Erythroblast (primary cell): ENCODE results near the gene ARHGAP21.

Experiments
- GATA1 ChIP-seq: IDR thresholded peaks from 2 replicates; pipeline ENCODE4 v1.6.1; 2011; ENCODE audit warnings: low read depth, mild to moderate bottlenecking, control low read depth, low read length, moderate library complexity
- POLR2A ChIP-seq: IDR thresholded peaks from 2 replicates; pipeline ENCODE4 v1.6.1; 2011; ENCODE audit warnings: mild to moderate bottlenecking, low read length

DNA sequence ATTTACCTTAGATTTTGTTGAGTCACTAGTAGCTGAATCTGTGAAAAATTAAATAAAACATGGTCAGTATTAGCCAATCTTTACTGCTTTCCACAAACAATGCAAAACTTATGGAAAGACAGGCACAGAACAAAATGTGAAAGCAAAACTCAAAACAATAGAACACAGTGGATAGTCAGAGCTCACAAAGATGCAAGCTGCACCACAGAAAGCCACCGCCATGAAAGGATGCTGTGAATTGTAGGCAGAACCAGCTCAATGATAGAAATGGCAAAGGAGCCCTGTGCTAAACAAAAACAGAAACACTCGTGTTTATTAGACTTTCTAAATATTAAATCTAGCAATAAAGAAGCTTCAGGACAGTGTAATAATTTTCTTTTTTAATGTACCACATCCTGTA, 134.4 kb downstream of the ARHGAP21 start:
- TF ChIP-seq POLR2A (no peak), GATA1 (no peak)
